Fibroblast of lung (primary cell): ENCODE data around the gene NFKBIE. TPM values are rescaled to one million over a fixed set of nuclear protein-coding genes. Genes with fewer than 3 reads are reported as not detected.

Experiments used
- DNase-seq, 2 donors: peaks; one replicate each; pipeline versions ENCODE4 v3.0.0 to v3.0.0-alpha.2; 2010; ENCODE audit warnings: low read depth in 2 of 2
- H2AFZ ChIP-seq: 2 replicates; pipeline ENCODE4 v1.5.1; 2012; ENCODE audit warnings: low read length, control low read depth, inconsistent platforms
- H3K27ac ChIP-seq: 2 replicates; pipeline ENCODE4 v1.5.1; 2011; ENCODE audit warnings: low read length, control low read depth; ENCODE audit not compliant: insufficient read depth
- H3K27me3 ChIP-seq: 2 replicates; pipeline ENCODE4 v1.5.1; 2011; ENCODE audit warnings: mild to moderate bottlenecking, low read length; ENCODE audit not compliant: control insufficient read depth, insufficient read depth
- H3K36me3 ChIP-seq: 2 replicates; pipeline ENCODE4 v1.5.1; 2011; ENCODE audit warnings: low read length; ENCODE audit not compliant: control insufficient read depth, insufficient read depth
- H3K4me1 ChIP-seq: 2 replicates; pipeline ENCODE4 v1.5.1; 2011; ENCODE audit warnings: low read length; ENCODE audit not compliant: control insufficient read depth, insufficient read depth; ENCODE audit errors: extremely low read depth
- H3K4me2 ChIP-seq: 2 replicates; pipeline ENCODE4 v1.5.1; 2011; ENCODE audit warnings: low read length, control low read depth; ENCODE audit not compliant: insufficient read depth; ENCODE audit errors: extremely low read depth
- H3K4me3 ChIP-seq, 4 experiments: fragments of 200-600 bp in 1 of 4; sonication (generic) in 1 of 4; replicated peaks in 1 of 4; 2 replicates each; pipeline ENCODE4 v1.5.1; 2011 to 2016; ENCODE audit warnings: low read length in 4 of 4, low read depth in 3 of 4, mild to moderate bottlenecking in 3 of 4, control low read depth in 2 of 4, inconsistent platforms in 1 of 4, mixed read lengths in 1 of 4; ENCODE audit not compliant: insufficient read depth in 1 of 4; ENCODE audit errors: control extremely low read depth in 1 of 4
- H3K79me2 ChIP-seq: 2 replicates; pipeline ENCODE4 v1.5.1; 2012; ENCODE audit warnings: mild to moderate bottlenecking, low read length, inconsistent platforms; ENCODE audit not compliant: control insufficient read depth, insufficient read depth
- H3K9ac ChIP-seq: 2 replicates; pipeline ENCODE4 v1.5.1; 2011; ENCODE audit warnings: mild to moderate bottlenecking, low read length, control low read depth; ENCODE audit not compliant: insufficient read depth
- H3K9me3 ChIP-seq: 2 replicates; pipeline ENCODE4 v1.5.1; 2012; ENCODE audit warnings: low read depth, low read length; ENCODE audit not compliant: control insufficient read depth, insufficient read depth
- H4K20me1 ChIP-seq: 2 replicates; pipeline ENCODE4 v1.5.1; 2011; ENCODE audit warnings: low read length; ENCODE audit not compliant: control insufficient read depth, insufficient read depth; ENCODE audit errors: extremely low read depth
- CTCF ChIP-seq, 2 donors: IDR thresholded peaks in 1 of 2; conservative IDR thresholded peaks in 1 of 2; 1 replicate in 1 of 2; 2 replicates in 1 of 2; pipeline ENCODE4 v1.5.1; 2011 to 2012; ENCODE audit warnings: low read length in 2 of 2, control low read depth in 1 of 2, inconsistent platforms in 1 of 2, low read depth in 1 of 2, mild to moderate bottlenecking in 1 of 2
- EZH2 ChIP-seq: IDR thresholded peaks from 2 replicates; pipeline ENCODE4 v1.5.1; 2012; ENCODE audit warnings: low read length, control low read depth, mild to moderate bottlenecking; ENCODE audit errors: missing control alignments
- polyA plus RNA-seq, 2 donors: library from polyadenylated mRNA; depleted of rRNA in 1 of 2; stranded (reverse) in 1 of 2; unstranded in 1 of 2; fragments of >200 nt; gene quantifications; 2 replicates each; pipeline ENCODE4 v1.2.1, GENCODE V29; 2011 to 2012; ENCODE audit warnings: missing spikeins in 1 of 2
- total RNA-seq: library from RNA; depleted of rRNA; stranded (reverse); fragments of >200 nt; gene quantifications from 2 replicates; pipeline ENCODE4 v1.2.1, GENCODE V29; 2014

Gene NFKBIE
- total and polyA plus RNA-seq, 2 donors (not counting 1 experiment from before 2014, with no cell fraction given): 1.6 to 5.4 TPM

GRCh38 chr6:44260451-44261297 is 4.7 kb downstream of the NFKBIE start:
- TF ChIP-seq EZH2: no peak
- no peak for TF ChIP-seq CTCF (conservative IDR thresholded peaks at IDR 0.05 in 1 of 2, IDR thresholded peaks at IDR 0.05 in 1 of 2; ENCODE audit: low read depth in 1 of 2, low read length in 2 of 2)
- Histone ChIP-seq H3K9me3 (no peaks in the 10 kb centered on the region), H3K79me2 (peaks cover 14% of the 10 kb centered on the region), H3K27me3 (no peaks in the 10 kb centered on the region), H3K4me3 (no peak overlapping the region), H3K9ac (no peak overlapping the region), H2AFZ (no peak overlapping the region), H3K27ac (no peak overlapping the region), H3K4me1 (peaks cover 12% of the 10 kb centered on the region), H3K4me2 (no peak overlapping the region), H4K20me1 (no peaks in the 10 kb centered on the region), H3K36me3 (peaks cover 4% of the 10 kb centered on the region)
- DNase-seq: no peak

GRCh38 chr6:44260011-44260410 is 5.3 kb downstream of the NFKBIE start:
- peaks cover 12% of the 10 kb centered on the region for H3K4me1 ChIP-seq
- H3K79me2 ChIP-seq: peaks cover 19% of the 10 kb centered on the region
- no peak overlapping the region for H3K4me3 ChIP-seq
- H2AFZ ChIP-seq: no peak overlapping the region
- H3K27me3 ChIP-seq: no peaks in the 10 kb centered on the region
- TF ChIP-seq EZH2 (no peak), CTCF (conservative IDR thresholded peaks at IDR 0.05 in 1 of 2, IDR thresholded peaks at IDR 0.05 in 1 of 2; ENCODE audit: low read depth in 1 of 2, low read length in 2 of 2) (no peak)
- H4K20me1 ChIP-seq: no peaks in the 10 kb centered on the region
- no peak overlapping the region for H3K4me2 ChIP-seq
- no peak overlapping the region for H3K27ac ChIP-seq
- peaks cover 6% of the 10 kb centered on the region for H3K36me3 ChIP-seq
- H3K9ac ChIP-seq: no peak overlapping the region
- H3K9me3 ChIP-seq: no peaks in the 10 kb centered on the region
- no peak for DNase-seq

GRCh38 chr6:44258921-44259320 is 6.4 kb downstream of the NFKBIE start:
- no peaks in the 10 kb centered on the region for H4K20me1 ChIP-seq
- H3K4me2 ChIP-seq: no peak overlapping the region
- no peaks in the 10 kb centered on the region for H3K9me3 ChIP-seq
- H3K27ac ChIP-seq: no peak overlapping the region
- H3K4me1 ChIP-seq: peaks cover 9% of the 10 kb centered on the region
- no peak for DNase-seq
- H3K4me3 ChIP-seq: no peak overlapping the region
- H3K9ac ChIP-seq: no peak overlapping the region
- H3K79me2 ChIP-seq: peaks cover 21% of the 10 kb centered on the region
- no peaks in the 10 kb centered on the region for H3K27me3 ChIP-seq
- no peak overlapping the region for H2AFZ ChIP-seq
- TF ChIP-seq EZH2 (no peak), CTCF (conservative IDR thresholded peaks at IDR 0.05 in 1 of 2, IDR thresholded peaks at IDR 0.05 in 1 of 2; ENCODE audit: low read depth in 1 of 2, low read length in 2 of 2) (no peak)
- H3K36me3 ChIP-seq: peaks cover 10% of the 10 kb centered on the region
